ENCODE results near the gene CCNJL. TPM values are rescaled to one million over a fixed set of nuclear protein-coding genes. Genes with fewer than 3 reads are reported as not detected.

Gene CCNJL
- polyA plus RNA-seq, 3 donors: 8.0 to 9.1 (median 8.5) TPM

DNA sequence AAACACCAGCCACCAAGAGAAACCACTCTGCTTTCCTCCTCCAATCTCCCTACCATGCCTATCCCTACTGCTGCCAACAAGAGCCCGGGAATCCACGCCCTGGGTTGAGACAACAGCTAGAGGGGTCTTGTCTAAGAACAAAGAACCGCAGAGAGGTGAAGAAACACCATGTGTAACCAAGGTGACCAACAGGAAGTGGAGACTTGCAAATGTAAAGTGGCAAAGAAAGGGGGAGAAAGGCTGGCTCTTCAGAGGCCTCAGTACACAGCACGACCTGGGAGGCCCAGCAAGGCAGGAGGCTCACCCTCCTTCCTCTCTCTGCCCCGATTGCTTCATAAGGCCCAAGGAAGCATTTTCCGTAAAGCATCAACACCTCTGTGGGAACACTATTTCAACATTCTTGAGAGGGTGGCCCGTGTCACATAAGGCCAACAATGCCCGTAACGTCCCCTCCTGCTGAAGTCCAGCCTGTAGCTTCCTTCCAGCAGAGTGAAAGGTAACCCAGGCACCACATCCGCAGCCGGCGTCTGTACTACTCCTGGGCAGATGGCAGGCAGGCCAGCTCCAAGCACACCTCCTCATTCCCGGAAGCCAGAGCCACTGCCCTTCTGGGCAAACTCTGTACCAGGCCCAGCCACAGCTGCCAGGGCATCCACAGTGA lies 18.3 kb downstream of the CCNJL start:
- DNase-seq: no peak

DNA sequence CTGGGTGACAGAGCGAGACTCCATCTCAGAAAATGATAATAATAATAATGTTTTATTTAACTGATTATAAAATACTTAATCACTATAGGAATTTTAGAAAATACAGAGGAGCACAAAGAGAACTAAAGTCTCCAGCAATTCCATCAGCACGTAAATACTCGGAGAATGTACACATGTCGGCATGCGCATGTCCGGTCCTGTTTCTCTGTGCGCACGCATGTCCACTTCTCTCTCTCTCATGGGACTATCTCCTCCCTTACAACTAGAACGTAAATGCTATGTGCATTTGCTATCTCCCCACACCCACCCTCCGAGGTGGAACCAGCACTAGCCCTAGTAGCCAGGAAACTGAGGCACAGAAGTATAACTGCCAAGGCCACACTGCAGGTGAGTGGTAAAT lies 19.0 kb downstream of the CCNJL start:
- no peak for DNase-seq

DNA sequence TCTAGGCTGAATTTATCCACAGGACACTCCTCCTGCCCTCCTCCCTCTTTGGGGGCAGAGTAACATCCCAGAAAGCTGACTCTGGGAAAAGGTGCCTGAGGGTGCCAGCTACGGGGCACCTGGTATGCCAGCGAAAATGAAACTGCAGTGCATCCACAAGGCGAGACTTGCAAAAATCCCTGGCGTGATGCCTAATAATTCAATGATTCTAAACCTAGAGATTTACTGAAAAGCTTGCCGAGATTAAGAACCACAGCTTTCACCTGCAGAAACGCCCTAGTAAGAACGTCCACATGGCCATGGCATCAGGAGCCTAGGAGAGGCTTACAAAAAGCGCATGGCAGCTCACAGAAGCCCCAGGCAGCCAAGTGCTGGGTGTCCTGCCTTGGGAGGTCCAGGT lies 20.9 kb downstream of the CCNJL start:
- DNase-seq: no peak

DNA sequence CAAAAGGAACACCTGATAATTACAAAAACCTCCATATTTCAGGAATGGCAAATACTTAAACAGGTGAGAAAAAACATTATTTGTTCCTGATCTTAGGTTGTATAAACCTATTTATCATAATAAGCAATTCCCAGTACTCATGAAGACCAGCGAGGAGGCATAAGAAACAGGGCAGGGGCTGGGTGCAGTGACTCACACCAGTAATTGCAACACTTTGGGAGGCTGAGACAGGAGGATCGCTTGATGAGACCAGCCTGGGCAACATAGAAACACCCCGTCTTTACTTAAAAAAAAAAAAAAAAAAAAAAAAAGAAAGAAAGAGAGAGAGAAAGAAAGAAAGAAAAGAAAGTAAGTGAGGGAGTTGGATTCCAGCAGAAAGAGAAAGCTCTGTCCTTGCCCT lies 21.6 kb downstream of the CCNJL start:
- DNase-seq: no peak

DNA sequence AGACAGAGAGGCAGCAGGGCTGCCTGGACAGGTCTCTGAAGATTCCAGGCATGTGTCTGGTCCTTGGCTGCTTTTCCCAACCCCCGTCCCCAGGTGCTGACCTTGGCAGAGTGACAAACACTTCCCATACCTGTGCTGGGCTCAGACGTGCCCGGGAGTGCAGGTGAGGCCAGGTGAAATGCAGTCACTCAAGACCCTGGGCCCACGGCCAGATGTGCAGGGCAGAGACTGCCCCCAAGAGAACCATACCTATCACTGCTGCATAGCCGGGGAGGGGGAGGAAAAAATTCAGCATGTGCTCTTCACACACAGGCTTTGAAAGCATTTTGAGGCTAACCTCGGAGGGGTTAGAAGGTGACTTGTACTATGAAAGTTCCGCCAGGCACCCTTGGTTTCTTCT lies 22.6 kb downstream of the CCNJL start:
- DNase-seq: no peak

DNA sequence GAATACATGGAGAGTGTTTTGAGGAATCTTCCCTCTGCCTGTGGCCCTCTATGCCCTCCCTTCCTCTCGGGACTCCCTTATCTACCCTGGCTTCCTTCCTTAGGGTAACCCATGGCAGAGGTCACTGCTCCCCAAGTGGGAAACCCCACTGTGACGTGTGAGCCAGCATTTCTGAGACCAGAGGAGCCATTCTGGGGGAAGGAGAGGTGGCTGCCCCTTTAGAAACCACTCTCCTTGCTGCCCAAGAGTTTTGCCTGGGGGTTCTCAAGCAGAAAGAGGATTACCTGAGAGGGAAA lies 23.1 kb downstream of the CCNJL start:
- DNase-seq: no peak

DNA sequence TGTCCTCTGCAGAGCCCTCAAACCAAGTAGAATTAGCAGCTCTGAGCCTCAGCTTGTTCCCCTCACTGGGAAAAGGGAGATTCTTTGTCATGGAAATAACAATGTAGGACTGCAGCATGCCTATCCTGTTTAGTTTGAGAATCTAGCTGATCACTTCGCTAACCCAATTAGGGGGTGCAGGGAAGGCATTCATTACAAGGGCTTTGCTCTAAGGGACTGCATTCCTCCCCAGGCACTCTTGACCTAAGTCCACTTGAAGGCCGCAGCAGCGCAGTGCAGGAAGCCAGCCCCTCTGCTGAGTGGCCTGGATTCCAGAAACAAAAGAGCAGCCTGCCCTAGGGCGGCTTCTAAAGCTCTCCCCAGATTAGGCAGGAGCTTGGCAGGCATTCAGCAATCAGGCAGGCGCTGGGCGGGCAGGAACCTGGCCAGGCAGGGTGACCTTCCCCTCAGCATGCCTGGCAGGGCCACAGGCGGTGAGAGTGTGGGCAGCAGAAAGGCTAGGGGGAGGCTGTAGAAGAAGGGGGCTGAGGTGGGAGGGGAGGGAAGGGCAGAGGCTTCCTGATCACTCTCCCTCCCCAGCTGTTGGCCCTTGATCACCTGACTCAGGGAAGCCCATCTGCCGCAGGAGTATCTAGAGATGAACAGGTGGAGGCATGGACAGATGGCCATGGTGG lies 24.8 kb downstream of the CCNJL start:
- no peak for DNase-seq

DNA sequence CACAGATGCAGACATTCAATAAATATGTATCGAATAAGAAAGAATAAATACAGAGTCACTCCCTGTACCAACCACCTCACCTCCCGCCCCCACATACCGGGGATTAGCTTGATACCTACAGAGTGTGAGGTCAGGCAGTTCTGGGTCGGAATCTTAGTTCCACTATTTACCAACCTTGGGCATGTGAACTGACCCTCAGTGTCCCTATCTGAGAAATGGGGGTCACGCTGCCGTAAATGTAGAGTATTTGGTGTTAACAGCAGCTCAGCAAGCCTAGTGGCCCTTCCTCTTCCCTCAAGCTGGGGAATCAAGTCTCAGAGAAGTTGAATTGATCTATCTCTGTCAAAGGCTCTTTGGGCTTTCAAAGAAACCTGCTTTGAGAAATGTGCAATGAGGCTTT lies 25.4 kb downstream of the CCNJL start:
- no peak for DNase-seq

DNA sequence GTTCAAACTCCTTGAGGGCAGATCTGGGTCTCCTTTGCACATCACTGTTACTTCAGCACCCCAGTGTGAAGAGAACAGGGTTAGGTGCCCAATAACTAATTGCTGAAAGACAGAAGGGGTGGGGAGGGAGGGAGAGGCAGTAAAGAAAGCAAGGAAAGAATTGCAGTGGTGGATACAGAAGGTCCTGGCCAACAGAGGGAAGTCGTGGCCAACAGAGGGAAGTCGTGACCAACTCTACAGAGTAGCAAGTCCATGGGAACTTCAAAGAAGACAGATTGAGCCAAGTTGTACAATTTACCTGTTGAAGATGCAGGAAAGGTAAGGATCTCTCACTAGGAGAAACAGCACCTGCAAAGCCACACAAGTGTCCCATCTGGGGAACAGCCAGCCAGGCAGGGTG lies 27.0 kb downstream of the CCNJL start:
- DNase-seq: no peak

DNA sequence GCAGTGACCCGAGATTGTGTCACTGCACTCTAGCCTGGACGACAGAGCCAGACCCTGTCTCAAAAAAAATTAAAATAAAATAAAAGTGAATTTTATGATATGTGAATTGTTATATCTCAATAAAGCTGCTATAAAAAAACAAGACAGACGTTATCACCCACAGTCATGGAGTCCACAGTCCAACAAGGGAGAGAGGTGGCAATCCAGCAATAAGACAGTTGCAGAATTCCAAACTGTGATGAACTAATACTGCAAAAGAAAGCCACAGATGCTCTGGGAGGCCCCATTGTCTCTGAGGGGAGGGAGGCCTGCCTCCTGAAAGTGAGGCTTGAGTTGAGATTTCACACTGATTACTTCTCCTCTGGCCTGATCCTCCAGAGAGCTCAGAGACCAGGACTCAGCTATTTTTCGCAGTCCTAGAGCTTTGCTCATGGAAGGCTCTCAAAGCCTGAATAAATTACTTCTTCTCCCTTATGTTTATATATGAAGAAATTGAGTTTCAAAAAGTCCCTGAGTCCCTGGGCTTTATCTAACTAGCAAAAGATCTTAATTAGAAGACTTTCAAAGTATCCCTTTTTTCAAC lies 28.0 kb downstream of the CCNJL start:
- no peak for DNase-seq

DNA sequence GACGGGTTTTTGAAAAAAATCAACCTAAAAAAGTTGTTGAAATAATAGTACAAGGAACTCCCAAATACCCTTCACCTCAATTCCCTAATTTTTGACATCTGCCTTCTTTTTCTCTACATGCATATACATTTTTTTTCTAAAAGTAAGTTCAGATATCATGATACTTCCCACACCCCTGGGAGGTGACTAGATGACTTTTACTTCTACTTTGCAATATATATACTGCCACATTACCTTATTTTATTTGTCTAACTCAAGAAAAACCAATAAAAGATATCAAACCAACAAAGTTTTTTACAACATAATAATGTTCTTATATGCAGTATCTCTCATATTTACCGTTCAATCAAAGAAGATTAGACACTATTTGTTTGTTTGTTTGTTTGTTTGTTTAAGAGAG lies 31.1 kb downstream of the CCNJL start:
- no peak for DNase-seq

DNA sequence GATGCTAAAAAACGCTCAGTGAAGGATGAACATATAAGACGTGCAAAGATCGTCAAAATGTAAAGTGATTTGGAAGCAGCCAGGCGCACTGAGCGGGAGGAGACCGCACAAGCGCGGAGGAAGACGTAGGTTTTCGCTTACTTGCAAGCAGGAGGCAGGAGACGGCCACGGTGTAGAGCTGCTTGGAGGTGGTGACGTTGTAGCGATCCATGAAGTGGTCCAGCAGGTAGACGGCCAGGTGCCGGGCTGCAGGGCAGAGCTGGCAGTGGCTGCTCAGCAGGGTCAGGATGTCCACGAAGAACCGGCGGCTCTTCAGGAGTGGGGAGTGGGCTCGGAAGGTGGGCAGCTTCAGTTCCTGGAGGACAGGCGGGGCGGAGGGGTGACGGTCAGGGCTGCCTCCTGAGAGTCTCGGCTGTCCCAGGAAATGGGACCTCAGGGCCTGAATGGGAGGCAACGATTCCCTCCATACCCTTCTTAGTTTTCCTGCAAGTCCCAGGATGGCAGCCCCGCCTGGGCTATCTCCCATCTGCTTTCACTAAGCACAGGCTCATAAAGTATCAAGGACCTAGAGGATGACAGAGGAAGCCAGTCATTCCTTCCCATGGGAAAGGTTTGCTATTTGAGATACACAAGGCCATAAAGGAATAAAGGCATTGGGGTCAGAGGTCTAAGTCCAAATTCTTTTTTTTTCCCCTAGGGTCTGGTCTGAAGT lies 31.8 kb downstream of the CCNJL start:
- DNase-seq: no peak

DNA sequence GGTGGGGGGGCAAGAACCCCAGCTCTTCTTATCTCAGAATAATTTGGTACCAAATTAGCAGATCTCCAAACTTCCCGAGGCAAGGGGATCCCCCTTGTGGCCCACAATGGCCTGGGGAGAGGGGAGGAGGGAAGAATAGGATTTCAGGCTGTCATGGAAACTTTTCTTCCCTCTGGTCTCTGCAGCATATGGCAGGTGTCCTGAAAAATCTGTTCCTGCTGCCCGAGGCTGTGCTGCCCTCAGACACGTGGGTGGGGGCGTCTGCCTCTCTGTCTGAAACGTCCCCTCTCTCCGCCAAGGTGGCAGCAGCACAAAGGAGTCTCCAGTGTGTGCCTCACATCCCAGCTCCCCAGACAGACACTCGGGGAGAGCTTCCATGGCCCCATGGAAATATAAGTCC lies 34.0 kb downstream of the CCNJL start:
- no peak for DNase-seq

DNA sequence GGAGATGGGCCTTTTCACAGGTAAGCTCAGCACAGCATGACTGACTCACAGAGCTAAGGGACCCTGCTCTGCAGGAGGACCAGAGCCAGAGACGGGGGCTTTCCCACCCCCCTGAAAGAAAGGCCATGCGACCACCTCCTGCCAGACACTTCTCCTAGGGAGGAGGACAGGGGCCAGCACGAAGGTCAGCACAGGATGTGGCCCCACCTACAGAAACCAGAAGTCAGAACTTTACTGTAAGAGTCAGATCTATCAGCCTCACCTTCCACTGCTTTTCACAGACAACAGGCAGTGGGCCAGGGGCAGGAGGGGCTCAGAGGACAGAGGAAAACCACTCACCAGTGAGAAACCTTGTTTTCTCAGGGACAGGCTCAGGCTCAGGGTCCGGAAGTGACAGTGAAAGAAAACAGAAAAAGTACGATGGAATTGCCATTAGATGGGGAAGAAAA lies 37.9 kb downstream of the CCNJL start:
- no peak for DNase-seq

DNA sequence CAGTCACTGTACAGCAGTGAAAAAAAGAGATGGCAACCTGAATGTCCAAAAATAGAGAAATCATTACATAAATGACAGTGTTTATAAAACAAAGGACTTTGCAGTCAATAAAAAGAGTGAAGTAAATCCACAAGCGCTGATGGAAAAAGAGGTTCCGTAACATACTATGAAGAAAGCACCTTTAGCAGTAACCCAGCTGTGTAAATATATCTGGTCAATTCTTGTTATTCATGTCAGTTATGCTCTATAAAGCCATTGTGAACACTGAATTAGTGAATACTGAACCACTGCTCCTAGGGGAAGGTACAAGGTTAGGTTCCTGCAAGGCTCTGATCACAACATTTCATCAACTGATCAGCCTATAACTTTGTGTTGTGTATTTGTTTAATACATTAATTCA lies 39.5 kb downstream of the CCNJL start:
- DNase-seq: no peak

DNA sequence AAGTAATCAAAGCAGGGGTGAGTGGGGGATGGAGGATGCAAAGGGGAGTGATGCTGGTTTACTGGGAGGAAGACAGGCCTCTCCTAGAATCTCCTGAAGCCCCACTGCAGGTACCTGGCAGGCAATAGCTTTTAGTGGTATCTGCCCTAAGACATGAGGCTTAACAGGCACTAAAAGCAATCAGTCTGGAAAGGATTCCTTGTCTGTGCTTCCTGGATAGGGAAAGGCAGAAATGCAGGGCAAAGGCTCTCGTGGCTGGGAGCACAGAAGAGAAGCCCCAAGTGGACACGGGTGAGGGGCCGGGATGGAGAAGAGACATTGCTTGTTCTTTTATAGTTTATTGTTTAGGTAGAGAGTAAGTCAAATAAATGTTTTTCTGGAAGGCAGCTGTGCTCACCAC lies 40.1 kb downstream of the CCNJL start:
- DNase-seq: no peak

DNA sequence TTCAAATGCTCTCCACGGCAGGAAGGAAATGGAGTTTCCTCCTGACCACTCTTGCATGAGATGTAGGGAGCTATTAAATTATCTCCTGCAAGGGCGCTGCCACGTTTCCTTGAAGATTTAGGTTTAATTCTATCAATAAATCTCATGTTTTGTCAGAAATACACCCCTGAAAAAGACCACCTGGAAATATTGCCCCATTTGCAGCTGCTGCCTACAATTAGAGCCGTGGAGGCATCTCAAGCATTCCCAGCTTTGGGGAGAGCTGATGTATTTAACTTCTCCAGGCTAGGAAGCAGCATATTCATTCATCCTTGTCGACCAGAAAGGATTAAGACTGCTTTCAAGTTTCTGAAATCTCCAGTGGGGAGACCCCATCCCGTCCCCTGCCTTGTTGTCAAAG lies 40.5 kb downstream of the CCNJL start:
- no peak for DNase-seq

DNA sequence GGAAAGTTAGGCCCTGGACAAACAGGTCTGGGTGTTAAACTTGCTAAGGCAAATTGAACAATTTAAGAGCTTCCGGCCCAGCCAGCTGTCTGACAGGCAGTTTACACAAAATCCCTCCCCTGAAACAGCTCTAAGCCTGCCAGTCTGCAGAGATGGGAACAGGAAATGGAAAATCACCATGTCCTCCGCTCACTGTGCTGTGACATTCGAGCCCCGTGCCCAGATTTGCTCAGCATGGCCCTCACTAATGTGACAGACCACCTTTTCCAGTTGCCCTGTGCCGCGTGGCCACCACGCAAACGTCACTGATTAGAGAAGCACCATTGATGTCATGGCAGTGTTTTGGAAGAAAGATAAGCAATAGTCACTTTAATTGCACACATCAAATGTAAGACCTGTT lies 41.0 kb downstream of the CCNJL start:
- no peak for DNase-seq

DNA sequence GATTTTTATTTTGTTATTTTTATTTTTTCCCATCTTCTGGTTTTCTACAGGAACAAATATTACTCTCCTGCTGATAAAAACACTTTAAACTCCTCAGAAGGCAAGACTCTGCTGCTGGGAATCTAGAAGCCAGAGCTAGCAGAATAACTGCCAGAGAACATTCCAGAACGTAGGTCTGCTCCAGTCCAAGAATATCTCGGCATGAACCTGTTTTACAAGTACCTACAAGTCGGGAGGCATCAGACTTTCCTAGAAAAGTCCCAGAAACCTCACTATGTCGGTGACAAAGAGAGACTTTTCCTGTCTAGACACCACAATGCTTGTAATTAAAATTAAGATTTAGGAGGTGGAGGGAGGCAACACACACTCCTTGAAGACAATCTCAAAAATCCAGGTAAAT lies 41.7 kb downstream of the CCNJL start:
- no peak for DNase-seq

DNA sequence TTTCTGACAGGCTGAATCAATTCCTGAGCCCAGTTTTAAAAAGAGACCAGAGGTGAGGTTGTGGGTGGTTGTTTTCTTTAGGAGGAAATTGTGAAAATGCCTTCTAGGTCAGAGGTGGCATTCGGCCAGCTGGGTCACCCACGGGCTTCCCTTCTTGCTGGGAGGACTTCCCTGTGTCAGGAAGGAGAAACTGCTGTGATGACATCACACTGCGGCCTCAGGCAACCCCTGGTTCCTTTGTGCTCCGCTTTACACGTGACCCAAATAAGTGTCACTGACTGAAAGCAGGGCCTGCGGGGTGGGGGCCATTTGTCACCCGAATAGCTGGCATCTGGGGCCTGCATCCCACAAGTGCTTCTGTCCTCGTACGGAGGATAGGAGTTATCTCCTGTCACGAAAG lies 43.3 kb downstream of the CCNJL start:
- DNase-seq: no peak

DNA sequence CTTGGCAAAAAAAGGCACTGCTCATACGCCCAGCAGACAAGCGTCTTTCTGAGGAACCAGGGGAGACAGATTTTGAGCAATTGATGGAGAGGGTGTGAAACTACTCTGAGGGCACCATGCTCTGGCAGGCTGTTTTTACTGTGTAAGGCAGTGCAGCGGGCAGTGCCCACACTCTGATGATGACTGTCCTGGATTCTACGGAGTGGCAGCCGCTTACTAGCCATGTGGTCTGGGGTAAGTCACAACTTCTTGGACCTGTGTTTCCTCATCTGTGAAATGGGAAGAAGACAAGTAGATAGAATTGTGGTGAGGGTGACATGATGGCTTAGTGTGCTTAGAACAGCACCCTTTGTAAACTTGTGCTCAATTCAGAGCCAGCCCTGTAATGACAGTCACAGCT lies 44.2 kb downstream of the CCNJL start:
- no peak for DNase-seq

DNA sequence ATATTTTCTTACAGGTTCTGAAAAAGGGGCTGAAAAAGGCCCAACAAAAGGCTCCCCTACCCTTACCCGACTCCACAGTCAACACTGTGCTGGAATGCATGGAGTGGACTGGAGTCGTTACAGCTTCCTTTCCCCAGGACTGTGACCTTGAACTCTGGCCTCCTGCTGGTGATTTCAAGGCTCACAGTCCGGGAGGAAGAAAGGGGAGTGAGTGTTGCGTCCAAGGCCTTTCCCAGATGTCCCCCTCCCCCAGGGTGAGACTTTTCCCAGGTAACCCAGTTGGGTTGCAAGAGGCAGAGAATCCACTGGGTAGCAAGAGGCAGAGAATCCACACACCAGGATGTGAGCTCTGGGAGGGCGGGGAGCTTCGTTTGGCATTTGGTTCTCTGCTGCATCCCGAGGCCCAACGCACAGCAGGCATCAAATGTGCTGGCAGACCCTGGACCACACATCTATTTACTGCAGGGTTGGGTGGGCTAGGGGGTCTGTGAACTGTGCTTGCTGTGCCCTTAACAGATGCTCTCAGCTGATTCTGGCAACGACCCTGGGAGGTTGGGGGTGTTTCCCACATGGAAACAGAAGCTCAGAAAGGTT lies 45.5 kb downstream of the CCNJL start:
- no peak for DNase-seq

DNA sequence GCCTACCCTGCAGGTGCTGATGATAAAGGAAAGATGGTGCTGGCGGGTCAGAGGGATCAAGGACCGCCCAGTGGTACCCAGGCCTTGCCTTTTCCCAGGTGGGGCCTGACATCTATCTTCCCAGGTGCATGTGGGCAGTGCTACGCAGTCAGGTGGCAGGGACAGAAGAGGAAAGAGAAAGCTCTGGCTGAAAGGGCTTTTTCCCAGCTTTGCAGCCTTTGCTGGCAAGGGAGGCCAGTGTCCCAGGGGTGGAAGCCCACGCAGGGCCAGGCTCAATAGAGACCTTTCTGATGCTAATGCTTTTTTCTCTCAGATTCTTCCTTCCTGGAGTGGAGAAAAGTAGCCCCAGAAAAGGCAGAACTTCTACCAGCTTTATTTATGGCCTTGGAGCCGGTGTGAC lies 46.3 kb downstream of the CCNJL start:
- DNase-seq: no peak

Data from renal pelvis (tissue), 4 donors.